NK-92 (cell line): Measurements from ENCODE around the gene SOS1.

Experiments used
- DNase-seq: peaks from one replicate; lab custom pipeline; 2025; ENCODE audit not compliant: unreplicated experiment; lab: John Stamatoyannopoulos, UW

SOS1 gene

DNA sequence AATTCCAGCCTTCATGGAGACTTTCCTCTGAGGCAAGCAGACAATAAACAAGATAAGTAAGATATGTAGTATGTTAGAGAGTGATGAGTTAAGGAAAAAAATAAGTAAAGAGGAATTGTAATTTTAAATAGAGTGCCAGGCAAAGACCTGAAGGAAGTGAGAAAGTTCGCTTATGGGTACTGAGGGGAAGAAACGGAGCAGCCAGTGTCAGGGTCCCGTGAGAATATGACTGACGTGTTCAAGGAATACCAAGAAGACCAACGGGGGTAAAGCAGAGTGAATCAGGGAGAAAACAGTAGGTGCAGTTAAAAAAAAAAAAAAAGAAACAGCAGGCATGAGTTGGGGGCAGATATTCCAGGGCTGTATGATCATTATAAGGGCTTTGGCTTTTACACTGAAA is 186.1 kb downstream of the SOS1 start:
- no peak for DNase-seq

DNA sequence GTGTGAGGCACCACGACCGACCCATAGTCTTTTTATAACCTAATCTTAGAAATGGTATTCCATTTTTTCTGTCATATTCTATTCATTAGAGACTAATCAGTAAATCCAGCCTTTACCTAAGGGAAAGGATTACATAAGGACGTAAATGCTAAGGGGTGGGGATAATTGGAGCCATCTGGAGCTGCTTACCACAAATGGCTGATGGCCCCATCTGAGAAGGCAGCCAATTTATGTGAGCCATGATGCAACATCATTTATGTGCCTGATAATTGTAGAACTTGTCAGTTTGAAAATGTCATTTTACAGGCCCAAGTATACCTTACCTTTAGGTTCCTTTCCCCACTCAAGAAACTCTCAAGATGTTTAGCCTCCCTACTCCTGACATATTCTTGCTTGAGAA is 187.2 kb downstream of the SOS1 start:
- DNase-seq, result no peak

DNA sequence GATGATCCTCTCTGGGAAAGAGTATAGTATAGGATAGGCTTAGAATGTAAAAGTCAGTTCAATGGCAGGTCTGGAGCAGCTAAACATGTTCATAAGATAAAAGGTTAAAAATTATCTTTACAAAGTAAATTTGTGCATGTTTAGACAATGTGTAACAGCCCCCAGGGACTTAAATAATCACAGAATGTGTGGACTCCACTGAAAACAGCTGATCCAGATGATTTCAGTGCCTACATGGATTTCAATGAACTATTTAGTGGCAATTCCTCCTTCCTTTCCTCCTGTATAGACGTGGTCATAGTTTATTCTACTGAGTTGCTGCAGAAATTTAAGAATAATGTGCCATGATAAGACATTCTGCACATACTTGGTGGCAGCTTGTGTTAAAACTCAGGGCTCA is 188.3 kb downstream of the SOS1 start:
- DNase-seq, result no peak
